ENCODE measurements around the gene PLPPR1. TPM values are rescaled to one million over a fixed set of nuclear protein-coding genes. Genes with fewer than 3 reads are reported as not detected.

The PLPPR1 gene
- total and polyA plus RNA-seq, 2 of the 13 experiments (the other 11 are each of a cell fraction or from before 2014, with no cell fraction given) = 16.0 to 84.7 TPM

- TF ChIP-seq POLR2A (IDR thresholded peaks at IDR 0.05; ENCODE audit: insufficient read depth in 1 of 2, low read depth in 2 of 2, low read length in 2 of 2) (peak in 1 of 2 experiments; percentile 48; a peak in 1 of 4 replicates), FOXA3 (CRISPR knock-in tag; IDR thresholded peaks at IDR 0.05) (peak; percentile 51), TBL1XR1 (IDR thresholded peaks at IDR 0.05; ENCODE audit: borderline replicate concordance, low read length, partially characterized antibody) (no peak), FOXA1 (IDR thresholded peaks at IDR 0.05) (no peak), FOXA1 (CRISPR knock-in tag; IDR thresholded peaks at IDR 0.05) (0 out of 2 replicates have a peak, but pooled peaks have one; percentile 13), CEBPG (CRISPR knock-in tag; IDR thresholded peaks at IDR 0.05) (no peak), ZBTB40 (IDR thresholded peaks at IDR 0.05) (no peak), ZBTB40 (CRISPR knock-in tag; IDR thresholded peaks at IDR 0.05) (no peak), NAIF1 (CRISPR knock-in tag; IDR thresholded peaks at IDR 0.05; ENCODE audit: borderline replicate concordance) (0 out of 2 replicates have a peak, but pooled peaks have one; percentile 45), ZNF800 (CRISPR knock-in tag; IDR thresholded peaks at IDR 0.05) (no peak), EP300 (IDR thresholded peaks at IDR 0.05; ENCODE audit: low read depth in 2 of 2, low read length in 2 of 2) (peak in 1 of 2 experiments; percentile 66; a peak in 1 of 4 replicates), EP300 (CRISPR knock-in tag; IDR thresholded peaks at IDR 0.05; ENCODE audit: borderline replicate concordance) (no peak), ZFP91 (CRISPR knock-in tag; IDR thresholded peaks at IDR 0.05; ENCODE audit: borderline replicate concordance) (no peak), CREM (IDR thresholded peaks at IDR 0.05) (0 out of 2 replicates have a peak, but pooled peaks have one; percentile 21), CREM (CRISPR knock-in tag; IDR thresholded peaks at IDR 0.05) (no peak), PAWR (CRISPR knock-in tag; IDR thresholded peaks at IDR 0.05; ENCODE audit: borderline replicate concordance) (no peak)
Observed at GRCh38 chr9:101326501-101326900, 298.0 kb downstream of the PLPPR1 start (continued).
